ENCODE data around the gene CAPN5. TPM values are rescaled to one million over a fixed set of nuclear protein-coding genes. Genes with fewer than 3 reads are reported as not detected.

Gene CAPN5
- total and polyA plus RNA-seq, 10 of the 15 experiments (the other 5 are each of a cell fraction or from before 2014, with no cell fraction given), result 0.02 to 0.33 (median 0.07) TPM; not detected in 3

GRCh38 chr11:77020734-77021133 lies 46.0 kb upstream of the CAPN5 start (continued):
- no peak for TF ChIP-seq CUX1 (IDR thresholded peaks at IDR 0.05; ENCODE audit: insufficient replicate concordance, low read depth, low read length)
- no peak for TF ChIP-seq NFYA (IDR thresholded peaks at IDR 0.05; ENCODE audit: borderline replicate concordance, low read depth, low read length)

GRCh38 chr11:77024745-77025144 lies 42.0 kb upstream of the CAPN5 start:
- DNase-seq (ENCODE audit: low read depth, low spot score) (no peak), ATAC-seq (0 out of 3 replicates have a peak, but pooled peaks have one; percentile 31), FAIRE-seq (no peak)
- intact Hi-C loops (cut with micrococcal nuclease; ENCODE audit: unreplicated experiment) (no loop called here), in situ Hi-C loops (cut with MboI) (no loop called here)
- H3K4me1 ChIP-seq (ENCODE audit: control insufficient read depth, insufficient read depth, low read length), result no peaks in the 10 kb centered on the region
- ChIA-PET POLR2A (no interaction called here), CTCF (interaction anchor here (0.5 to 3.1 kb wide), 7 partner anchors 10 to 566 kb away, joined by 3 to 19 read pairs (median 4); partner anchors contain the start of gene B3GNT6), SMC1A (ENCODE audit: uncharacterized antibody, unreplicated experiment) (interaction anchor here (0.6 to 2.6 kb wide), 5 partner anchors 12 to 1099 kb away, joined by 3 to 11 read pairs (median 4); no protein-coding TSS in a partner anchor), RAD21 (ENCODE audit: unreplicated experiment) (interaction anchor here (0.9 to 1.3 kb wide), 2 partner anchors 67 to 105 kb away, joined by 3 to 6 read pairs; no protein-coding TSS in a partner anchor)
- no peaks in the 10 kb centered on the region for H4K20me1 ChIP-seq (ENCODE audit: control insufficient read depth, insufficient read depth)
- no peak overlapping the region for H3K4me3 ChIP-seq
- no peaks in the 10 kb centered on the region for H3K79me2 ChIP-seq (ENCODE audit: control insufficient read depth, insufficient read depth, low read length)
- BruUV-seq (replicated peaks), result no TSS peak
- no peaks in the 10 kb centered on the region for H3K9me3 ChIP-seq (replicated peaks; ENCODE audit: control insufficient read depth, insufficient read depth, low read length)
- no peaks in the 10 kb centered on the region for H3K27me3 ChIP-seq (replicated peaks in 1 of 2; ENCODE audit: control insufficient read depth in 2 of 2, insufficient read depth in 2 of 2, low read length in 1 of 2)
- H3K4me2 ChIP-seq (ENCODE audit: control insufficient read depth, insufficient read depth), result no peak overlapping the region
- H2AFZ ChIP-seq (ENCODE audit: control insufficient read depth, low read depth, low read length), result no peak overlapping the region
- H3K27ac ChIP-seq (ENCODE audit: control insufficient read depth, insufficient read depth), result no peak overlapping the region
- H3K9ac ChIP-seq (ENCODE audit: control insufficient read depth, insufficient read depth, low read length), result no peak overlapping the region
- no peaks in the 10 kb centered on the region for H3K36me3 ChIP-seq (ENCODE audit: control insufficient read depth in 2 of 2, insufficient read depth in 2 of 2, low read length in 1 of 2)
- TF ChIP-seq ZNF384 (IDR thresholded peaks at IDR 0.05; ENCODE audit: borderline replicate concordance, low read depth, low read length) (peak; percentile 25; the same call in 1 of the 2 replicates), NFYB (IDR thresholded peaks at IDR 0.05; ENCODE audit: insufficient read depth, low read depth, low read length) (no peak), CTCF (IDR thresholded peaks at IDR 0.05 in 2 of 3, conservative IDR thresholded peaks at IDR 0.05 in 1 of 3; ENCODE audit: control insufficient read depth in 2 of 3, extremely low read depth in 1 of 3, insufficient read depth in 1 of 3, low read depth in 3 of 3, low read length in 3 of 3) (no peak), CUX1 (IDR thresholded peaks at IDR 0.05; ENCODE audit: insufficient replicate concordance, low read depth, low read length) (no peak), NR2C2 (IDR thresholded peaks at IDR 0.05; ENCODE audit: borderline replicate concordance, control insufficient read depth, insufficient read length, low read depth) (no peak), RAD21 (IDR thresholded peaks at IDR 0.05; ENCODE audit: insufficient read depth, low read depth, low read length) (no peak)
